ENCODE data around the gene MPRIP. TPM values are rescaled to one million over a fixed set of nuclear protein-coding genes. Genes with fewer than 3 reads are reported as not detected.

Gene MPRIP
- polyA plus RNA-seq, 1 of the 3 experiments (the other 2 are of a cell fraction): 64.4 TPM

- Histone ChIP-seq H4K20me1 (ENCODE audit: insufficient read depth) (peaks cover 93% of the 10 kb centered on the region), H3K9ac (no peak overlapping the region), H3K27ac (ENCODE audit: low read depth in 2 of 2, low read length in 1 of 2) (no peak overlapping the region; a peak in 1 of 4 replicates), H3K9me2 (no peaks in the 10 kb centered on the region), H3K36me3 (replicated peaks in 1 of 2; ENCODE audit: control insufficient read depth in 1 of 2, insufficient read depth in 2 of 2, low read length in 1 of 2) (peaks cover 9 to 25% of the 10 kb centered on the region in 2 experiments), H3K4me1 (ENCODE audit: control insufficient read depth in 1 of 2, insufficient read depth in 2 of 2, low read depth in 1 of 2, low read length in 1 of 2) (peaks cover 0 to 3% of the 10 kb centered on the region in 2 experiments; a peak in 1 of 4 replicates), H2AFZ (ENCODE audit: low read depth) (no peak overlapping the region), H3K27me3 (ENCODE audit: insufficient read depth) (no peaks in the 10 kb centered on the region), H3F3A (replicated peaks; ENCODE audit: insufficient read depth) (no peaks in the 10 kb centered on the region), H3K9me3 (no peaks in the 10 kb centered on the region), H3K79me2 (ENCODE audit: insufficient read depth) (peaks cover 95% of the 10 kb centered on the region), H3K4me2 (no peak overlapping the region), H3K4me3 (ENCODE audit: low read depth in 2 of 2, low read length in 1 of 2) (no peak overlapping the region)
- 96% methylated on average over 10 of the region's 10 CpGs for WGBS (ENCODE audit: low lambda C conversion rate)
- CTCF ChIA-PET: no interaction called here
- POLR2A ChIA-PET: interaction anchor here (1.0 kb wide), 1 partner anchor 149 kb away, joined by 3 read pairs; the partner anchor contains the start of gene FLCN
- TF ChIP-seq, protein P1, sequence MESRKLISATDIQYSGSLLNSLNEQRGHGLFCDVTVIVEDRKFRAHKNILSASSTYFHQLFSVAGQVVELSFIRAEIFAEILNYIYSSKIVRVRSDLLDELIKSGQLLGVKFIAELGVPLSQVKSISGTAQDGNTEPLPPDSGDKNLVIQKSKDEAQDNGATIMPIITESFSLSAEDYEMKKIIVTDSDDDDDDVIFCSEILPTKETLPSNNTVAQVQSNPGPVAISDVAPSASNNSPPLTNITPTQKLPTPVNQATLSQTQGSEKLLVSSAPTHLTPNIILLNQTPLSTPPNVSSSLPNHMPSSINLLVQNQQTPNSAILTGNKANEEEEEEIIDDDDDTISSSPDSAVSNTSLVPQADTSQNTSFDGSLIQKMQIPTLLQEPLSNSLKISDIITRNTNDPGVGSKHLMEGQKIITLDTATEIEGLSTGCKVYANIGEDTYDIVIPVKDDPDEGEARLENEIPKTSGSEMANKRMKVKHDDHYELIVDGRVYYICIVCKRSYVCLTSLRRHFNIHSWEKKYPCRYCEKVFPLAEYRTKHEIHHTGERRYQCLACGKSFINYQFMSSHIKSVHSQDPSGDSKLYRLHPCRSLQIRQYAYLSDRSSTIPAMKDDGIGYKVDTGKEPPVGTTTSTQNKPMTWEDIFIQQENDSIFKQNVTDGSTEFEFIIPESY (IDR thresholded peaks at IDR 0.05; ENCODE audit: borderline replicate concordance, low read depth): no peak
- TF ChIP-seq PBX3 (IDR thresholded peaks at IDR 0.05) (no peak), ELF1 (IDR thresholded peaks at IDR 0.05) (no peak), TEAD4 (IDR thresholded peaks at IDR 0.05; ENCODE audit: borderline replicate concordance, insufficient read depth) (no peak), MAX (IDR thresholded peaks at IDR 0.05; ENCODE audit: low read depth) (no peak), USF2 (IDR thresholded peaks at IDR 0.05; ENCODE audit: borderline replicate concordance, low read depth, low read length) (no peak), SIN3A (IDR thresholded peaks at IDR 0.05; ENCODE audit: borderline replicate concordance, low read depth, low read length) (no peak), GABPA (IDR thresholded peaks at IDR 0.05; ENCODE audit: low read depth) (no peak), RFX5 (IDR thresholded peaks at IDR 0.05; ENCODE audit: low read length) (no peak), CHD2 (IDR thresholded peaks at IDR 0.05; ENCODE audit: low read length, partially characterized antibody) (no peak), TCF12 (IDR thresholded peaks at IDR 0.05) (no peak)
- TF ChIP-seq, protein P2, sequence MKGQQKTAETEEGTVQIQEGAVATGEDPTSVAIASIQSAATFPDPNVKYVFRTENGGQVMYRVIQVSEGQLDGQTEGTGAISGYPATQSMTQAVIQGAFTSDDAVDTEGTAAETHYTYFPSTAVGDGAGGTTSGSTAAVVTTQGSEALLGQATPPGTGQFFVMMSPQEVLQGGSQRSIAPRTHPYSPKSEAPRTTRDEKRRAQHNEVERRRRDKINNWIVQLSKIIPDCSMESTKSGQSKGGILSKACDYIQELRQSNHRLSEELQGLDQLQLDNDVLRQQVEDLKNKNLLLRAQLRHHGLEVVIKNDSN (IDR thresholded peaks at IDR 0.05; ENCODE audit: borderline replicate concordance, low read depth): no peak
- DNase-seq: no peak
These were observed 45.8 kb downstream of the MPRIP start for GRCh38 chr17:17088086-17088485.
